Measurements from ENCODE around the gene CKAP5. TPM values are rescaled to one million over a fixed set of nuclear protein-coding genes. Genes with fewer than 3 reads are reported as not detected.

CKAP5 gene
- total RNA-seq (46.9 TPM), polyA plus RNA-seq (11.2 TPM)
- long read RNA-seq, donor 1 = 0 reads
- long read RNA-seq, donor 2 = 0 reads
- long read RNA-seq, donor 3, full-length matches to known transcripts = 5 of 11 reads
- long read RNA-seq, donor 3, partial matches to known transcripts = 6 of 11 reads
- long read RNA-seq, donor 3, other reads (novel, unspliced or antisense) = 0 of 11 reads
- long read RNA-seq, donor 4, full-length matches to known transcripts = 2 of 2 reads
- long read RNA-seq, donor 4, partial matches to known transcripts = 0 of 2 reads
- long read RNA-seq, donor 4, other reads (novel, unspliced or antisense) = 0 of 2 reads
- long read RNA-seq, donor 5, partial matches to known transcripts = 12 of 12 reads
- long read RNA-seq, donor 5, other reads (novel, unspliced or antisense) = 0 of 12 reads
- long read RNA-seq, donor 6, partial matches to known transcripts = 7 of 7 reads
- long read RNA-seq, donor 6, other reads (novel, unspliced or antisense) = 0 of 7 reads
- long read RNA-seq, donor 7, partial matches to known transcripts = 0 of 1 reads
- long read RNA-seq, donor 7, other reads (novel, unspliced or antisense) = 0 of 1 reads
- long read RNA-seq, donor 8, full-length matches to known transcripts = 1 of 1 reads
- long read RNA-seq, donor 8, partial matches to known transcripts = 0 of 1 reads
- long read RNA-seq, donor 8, other reads (novel, unspliced or antisense) = 0 of 1 reads
- long read RNA-seq, donor 9, full-length matches to known transcripts = 3 of 11 reads
- long read RNA-seq, donor 9, partial matches to known transcripts = 8 of 11 reads
- long read RNA-seq, donor 9, other reads (novel, unspliced or antisense) = 0 of 11 reads
- long read RNA-seq, donor 10 = 0 reads

GRCh38 chr11:46845740-46846509 lies at the start of gene CKAP5:
CKAP5 (minus strand) TSS chr11:46846280; CDS start chr11:46821231, 25,049 bp downstream.
- Histone ChIP-seq H3K4me3 (ENCODE audit: low read length in 2 of 2) (peak within 1 kb of the TSS; percentile 80 to 86), H3K4me1 (ENCODE audit: control insufficient read depth in 2 of 2, insufficient read depth in 2 of 2, low read length in 2 of 2) (peaks cover 5 to 9% of the 10 kb centered on the region in 2 donors), H3K36me3 (ENCODE audit: control insufficient read depth in 2 of 2, insufficient read depth in 2 of 2, low read length in 1 of 2) (peaks cover 0 to 7% of the 10 kb centered on the region in 2 donors), H3K9me3 (ENCODE audit: control insufficient read depth in 2 of 2, insufficient read depth in 1 of 2, low read length in 1 of 2) (no peaks in the 10 kb centered on the region), H3K27me3 (ENCODE audit: control insufficient read depth in 2 of 2, insufficient read depth in 1 of 2, low read length in 1 of 2) (no peaks in the 10 kb centered on the region), H3K27ac (ENCODE audit: low read depth in 1 of 2, low read length in 1 of 2) (peak within 1 kb of the TSS; percentile 53 to 62)
- under 1% methylated on average over 83 of the region's 83 CpGs for WGBS
- peak; percentile 56 to 93 (median 78) for DNase-seq (ENCODE audit: low read depth in 6 of 9, low spot score in 9 of 9)

- 98% methylated on average over 10 of the region's 10 CpGs for WGBS
- no peak overlapping the region for H3K27ac ChIP-seq (ENCODE audit: low read depth in 1 of 2, low read length in 1 of 2)
- H3K4me3 ChIP-seq (ENCODE audit: low read length in 2 of 2) = no peak overlapping the region
- H3K4me1 ChIP-seq (ENCODE audit: control insufficient read depth in 2 of 2, insufficient read depth in 2 of 2, low read length in 2 of 2) = no peaks in the 10 kb centered on the region
- no peaks in the 10 kb centered on the region for H3K36me3 ChIP-seq (ENCODE audit: control insufficient read depth in 2 of 2, insufficient read depth in 2 of 2, low read length in 1 of 2)
- DNase-seq (ENCODE audit: low read depth in 6 of 9, low spot score in 9 of 9) = no peak
- H3K9me3 ChIP-seq (ENCODE audit: control insufficient read depth in 2 of 2, insufficient read depth in 1 of 2, low read length in 1 of 2) = no peaks in the 10 kb centered on the region
- no peaks in the 10 kb centered on the region for H3K27me3 ChIP-seq (ENCODE audit: control insufficient read depth in 2 of 2, insufficient read depth in 1 of 2, low read length in 1 of 2)
Observed at GRCh38 chr11:46895821-46896220, 49.7 kb upstream of the CKAP5 start.

GRCh38 chr11:46894961-46895360 lies 48.9 kb upstream of the CKAP5 start:
- WGBS = 97% methylated on average over 10 of the region's 10 CpGs
- Histone ChIP-seq H3K27ac (ENCODE audit: low read depth in 1 of 2, low read length in 1 of 2) (no peak overlapping the region), H3K4me3 (ENCODE audit: low read length in 2 of 2) (no peak overlapping the region), H3K9me3 (ENCODE audit: control insufficient read depth in 2 of 2, insufficient read depth in 1 of 2, low read length in 1 of 2) (no peaks in the 10 kb centered on the region), H3K4me1 (ENCODE audit: control insufficient read depth in 2 of 2, insufficient read depth in 2 of 2, low read length in 2 of 2) (no peaks in the 10 kb centered on the region), H3K27me3 (ENCODE audit: control insufficient read depth in 2 of 2, insufficient read depth in 1 of 2, low read length in 1 of 2) (no peaks in the 10 kb centered on the region), H3K36me3 (ENCODE audit: control insufficient read depth in 2 of 2, insufficient read depth in 2 of 2, low read length in 1 of 2) (no peaks in the 10 kb centered on the region)
- no peak for DNase-seq (ENCODE audit: low read depth in 6 of 9, low spot score in 9 of 9)

GRCh38 chr11:46894506-46894905 lies 48.4 kb upstream of the CKAP5 start:
- 96% methylated on average over 16 of the region's 16 CpGs for WGBS
- Histone ChIP-seq H3K4me1 (ENCODE audit: control insufficient read depth in 2 of 2, insufficient read depth in 2 of 2, low read length in 2 of 2) (no peaks in the 10 kb centered on the region), H3K27me3 (ENCODE audit: control insufficient read depth in 2 of 2, insufficient read depth in 1 of 2, low read length in 1 of 2) (no peaks in the 10 kb centered on the region), H3K4me3 (ENCODE audit: low read length in 2 of 2) (no peak overlapping the region), H3K36me3 (ENCODE audit: control insufficient read depth in 2 of 2, insufficient read depth in 2 of 2, low read length in 1 of 2) (no peaks in the 10 kb centered on the region), H3K9me3 (ENCODE audit: control insufficient read depth in 2 of 2, insufficient read depth in 1 of 2, low read length in 1 of 2) (no peaks in the 10 kb centered on the region), H3K27ac (ENCODE audit: low read depth in 1 of 2, low read length in 1 of 2) (no peak overlapping the region)
- DNase-seq (ENCODE audit: low read depth in 6 of 9, low spot score in 9 of 9) = no peak

- 98% methylated on average over 9 of the region's 9 CpGs for WGBS
- H3K4me1 ChIP-seq (ENCODE audit: control insufficient read depth in 2 of 2, insufficient read depth in 2 of 2, low read length in 2 of 2) = no peaks in the 10 kb centered on the region
- no peak for DNase-seq (ENCODE audit: low read depth in 6 of 9, low spot score in 9 of 9)
- no peak overlapping the region for H3K4me3 ChIP-seq (ENCODE audit: low read length in 2 of 2)
- H3K27me3 ChIP-seq (ENCODE audit: control insufficient read depth in 2 of 2, insufficient read depth in 1 of 2, low read length in 1 of 2) = no peaks in the 10 kb centered on the region
- H3K9me3 ChIP-seq (ENCODE audit: control insufficient read depth in 2 of 2, insufficient read depth in 1 of 2, low read length in 1 of 2) = no peaks in the 10 kb centered on the region
- H3K27ac ChIP-seq (ENCODE audit: low read depth in 1 of 2, low read length in 1 of 2) = no peak overlapping the region
- H3K36me3 ChIP-seq (ENCODE audit: control insufficient read depth in 2 of 2, insufficient read depth in 2 of 2, low read length in 1 of 2) = no peaks in the 10 kb centered on the region
Observed at GRCh38 chr11:46892838-46893237, 46.8 kb upstream of the CKAP5 start.

GRCh38 chr11:46892109-46892508 lies 46.0 kb upstream of the CKAP5 start:
- no peaks in the 10 kb centered on the region for H3K27me3 ChIP-seq (ENCODE audit: control insufficient read depth in 2 of 2, insufficient read depth in 1 of 2, low read length in 1 of 2)
- no peak for DNase-seq (ENCODE audit: low read depth in 6 of 9, low spot score in 9 of 9)
- H3K4me3 ChIP-seq (ENCODE audit: low read length in 2 of 2) = no peak overlapping the region
- H3K36me3 ChIP-seq (ENCODE audit: control insufficient read depth in 2 of 2, insufficient read depth in 2 of 2, low read length in 1 of 2) = no peaks in the 10 kb centered on the region
- H3K4me1 ChIP-seq (ENCODE audit: control insufficient read depth in 2 of 2, insufficient read depth in 2 of 2, low read length in 2 of 2) = no peaks in the 10 kb centered on the region
- WGBS = 98% methylated on average over 2 of the region's 2 CpGs
- no peak overlapping the region for H3K27ac ChIP-seq (ENCODE audit: low read depth in 1 of 2, low read length in 1 of 2)
- H3K9me3 ChIP-seq (ENCODE audit: control insufficient read depth in 2 of 2, insufficient read depth in 1 of 2, low read length in 1 of 2) = no peaks in the 10 kb centered on the region

- Histone ChIP-seq H3K9me3 (ENCODE audit: control insufficient read depth in 2 of 2, insufficient read depth in 1 of 2, low read length in 1 of 2) (no peaks in the 10 kb centered on the region), H3K36me3 (ENCODE audit: control insufficient read depth in 2 of 2, insufficient read depth in 2 of 2, low read length in 1 of 2) (no peaks in the 10 kb centered on the region), H3K27me3 (ENCODE audit: control insufficient read depth in 2 of 2, insufficient read depth in 1 of 2, low read length in 1 of 2) (no peaks in the 10 kb centered on the region), H3K27ac (ENCODE audit: low read depth in 1 of 2, low read length in 1 of 2) (no peak overlapping the region), H3K4me1 (ENCODE audit: control insufficient read depth in 2 of 2, insufficient read depth in 2 of 2, low read length in 2 of 2) (no peaks in the 10 kb centered on the region), H3K4me3 (ENCODE audit: low read length in 2 of 2) (no peak overlapping the region)
- DNase-seq (ENCODE audit: low read depth in 6 of 9, low spot score in 9 of 9) = no peak
- WGBS = 97% methylated on average over 2 of the region's 2 CpGs
Observed at GRCh38 chr11:46890665-46891064, 44.6 kb upstream of the CKAP5 start.

GRCh38 chr11:46889689-46890475 lies 43.8 kb upstream of the CKAP5 start:
- Histone ChIP-seq H3K27me3 (ENCODE audit: control insufficient read depth in 2 of 2, insufficient read depth in 1 of 2, low read length in 1 of 2) (no peaks in the 10 kb centered on the region), H3K4me1 (ENCODE audit: control insufficient read depth in 2 of 2, insufficient read depth in 2 of 2, low read length in 2 of 2) (no peaks in the 10 kb centered on the region), H3K4me3 (ENCODE audit: low read length in 2 of 2) (no peak overlapping the region), H3K27ac (ENCODE audit: low read depth in 1 of 2, low read length in 1 of 2) (no peak overlapping the region), H3K9me3 (ENCODE audit: control insufficient read depth in 2 of 2, insufficient read depth in 1 of 2, low read length in 1 of 2) (no peaks in the 10 kb centered on the region), H3K36me3 (ENCODE audit: control insufficient read depth in 2 of 2, insufficient read depth in 2 of 2, low read length in 1 of 2) (no peaks in the 10 kb centered on the region)
- DNase-seq (ENCODE audit: low read depth in 6 of 9, low spot score in 9 of 9) = peak; percentile 9 to 83 (median 62)
- WGBS = 71% methylated on average over 23 of the region's 23 CpGs
